ENCODE data around the gene ARHGAP25. TPM values are rescaled to one million over a fixed set of nuclear protein-coding genes. Genes with fewer than 3 reads are reported as not detected.

Gene ARHGAP25
- total RNA-seq, 3 donors from 2014 or later, result 3.1 to 8.8 (median 8.2) TPM

DNA sequence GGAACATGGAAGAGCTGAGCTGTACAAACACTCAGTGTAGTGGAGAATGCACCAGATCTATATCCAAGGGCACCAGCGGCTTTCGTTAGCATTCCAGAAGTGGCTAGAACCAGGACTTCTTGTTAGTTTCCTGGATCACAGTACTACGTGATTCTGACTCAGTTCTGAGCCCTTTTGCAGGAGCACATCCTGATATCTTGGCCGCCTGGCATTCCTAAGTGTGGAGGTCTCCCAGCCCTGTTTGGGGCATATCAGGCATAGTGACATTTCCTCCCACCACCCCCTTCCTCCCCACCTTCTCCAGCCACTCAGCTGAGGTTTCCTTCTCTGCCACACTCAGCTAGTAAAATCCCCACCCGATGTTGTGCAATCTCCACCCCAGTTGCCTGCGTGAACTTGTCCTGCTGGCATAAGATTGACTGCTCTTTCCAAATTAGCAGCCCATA, 73.2 kb downstream of the ARHGAP25 start:
- H3K36me3 ChIP-seq (ENCODE audit: low read depth), result no peaks in the 10 kb centered on the region
- peak; percentile 68 for ATAC-seq

DNA sequence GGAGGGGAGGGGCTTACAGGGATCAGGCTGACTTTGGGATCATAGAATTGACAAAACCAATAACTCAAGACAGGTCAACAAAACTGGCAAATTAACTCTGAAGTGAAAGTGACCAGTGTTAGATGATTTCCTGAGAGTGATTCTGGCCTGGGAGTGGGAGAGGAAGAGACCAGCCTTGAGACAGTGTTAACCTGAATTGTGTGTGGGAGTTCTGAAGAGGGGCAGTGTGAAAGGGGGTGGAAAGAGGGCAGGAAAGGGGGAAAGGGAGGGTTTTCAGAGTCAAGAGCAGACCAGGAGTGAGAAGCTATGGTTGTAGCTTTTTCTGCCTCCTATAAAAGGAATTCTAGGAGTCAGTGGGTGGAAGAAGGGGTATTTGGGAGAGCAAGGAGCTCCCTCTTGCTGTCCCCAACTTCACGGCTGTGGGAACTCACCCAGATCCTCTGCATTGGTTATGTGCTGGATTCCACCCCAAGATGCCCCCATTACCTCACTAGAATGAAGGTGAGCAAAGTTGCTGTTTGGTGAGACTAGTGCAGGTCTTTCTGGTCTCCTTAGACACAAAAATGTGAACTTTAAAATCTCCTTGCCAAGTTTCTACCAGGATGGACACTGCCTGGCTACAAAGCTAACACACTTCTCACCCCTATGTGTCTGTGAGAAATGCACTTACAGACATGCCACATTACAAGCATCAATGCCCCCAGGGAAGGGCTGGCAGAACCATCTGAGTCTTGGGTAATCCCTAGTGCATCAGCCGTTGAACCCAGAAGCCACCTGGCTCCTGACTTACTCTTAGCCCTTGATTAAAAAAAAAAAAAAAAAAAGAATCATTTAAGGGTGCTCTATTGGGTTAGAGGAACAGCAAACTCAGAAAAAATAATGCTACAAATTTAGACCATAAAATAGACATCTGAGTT, 75.0 kb downstream of the ARHGAP25 start:
- intact Hi-C loops (cut with DNase I, micrococcal nuclease), result no loop called here
- no peak for DNase-seq
- no peak for ATAC-seq
- Histone ChIP-seq H3K36me3 (ENCODE audit: low read depth) (no peaks in the 10 kb centered on the region), H3K4me3 (no peak overlapping the region), H3K4me1 (ENCODE audit: low read depth) (no peaks in the 10 kb centered on the region), H3K9me3 (no peaks in the 10 kb centered on the region)
- TF ChIP-seq, protein P1, sequence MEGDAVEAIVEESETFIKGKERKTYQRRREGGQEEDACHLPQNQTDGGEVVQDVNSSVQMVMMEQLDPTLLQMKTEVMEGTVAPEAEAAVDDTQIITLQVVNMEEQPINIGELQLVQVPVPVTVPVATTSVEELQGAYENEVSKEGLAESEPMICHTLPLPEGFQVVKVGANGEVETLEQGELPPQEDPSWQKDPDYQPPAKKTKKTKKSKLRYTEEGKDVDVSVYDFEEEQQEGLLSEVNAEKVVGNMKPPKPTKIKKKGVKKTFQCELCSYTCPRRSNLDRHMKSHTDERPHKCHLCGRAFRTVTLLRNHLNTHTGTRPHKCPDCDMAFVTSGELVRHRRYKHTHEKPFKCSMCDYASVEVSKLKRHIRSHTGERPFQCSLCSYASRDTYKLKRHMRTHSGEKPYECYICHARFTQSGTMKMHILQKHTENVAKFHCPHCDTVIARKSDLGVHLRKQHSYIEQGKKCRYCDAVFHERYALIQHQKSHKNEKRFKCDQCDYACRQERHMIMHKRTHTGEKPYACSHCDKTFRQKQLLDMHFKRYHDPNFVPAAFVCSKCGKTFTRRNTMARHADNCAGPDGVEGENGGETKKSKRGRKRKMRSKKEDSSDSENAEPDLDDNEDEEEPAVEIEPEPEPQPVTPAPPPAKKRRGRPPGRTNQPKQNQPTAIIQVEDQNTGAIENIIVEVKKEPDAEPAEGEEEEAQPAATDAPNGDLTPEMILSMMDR (IDR thresholded peaks at IDR 0.05), result no peak

More for the DNA sequence above, 73.2 kb downstream of the ARHGAP25 start:
- intact Hi-C loops (cut with DNase I, micrococcal nuclease), result no loop called here
- TF ChIP-seq, protein P1 (IDR thresholded peaks at IDR 0.05), result no peak
- Histone ChIP-seq H3K9me3 (no peaks in the 10 kb centered on the region), H3K4me3 (no peak overlapping the region), H3K4me1 (ENCODE audit: low read depth) (no peaks in the 10 kb centered on the region)
- peak in 1 of 3 donors; percentile 27 for DNase-seq

DNA sequence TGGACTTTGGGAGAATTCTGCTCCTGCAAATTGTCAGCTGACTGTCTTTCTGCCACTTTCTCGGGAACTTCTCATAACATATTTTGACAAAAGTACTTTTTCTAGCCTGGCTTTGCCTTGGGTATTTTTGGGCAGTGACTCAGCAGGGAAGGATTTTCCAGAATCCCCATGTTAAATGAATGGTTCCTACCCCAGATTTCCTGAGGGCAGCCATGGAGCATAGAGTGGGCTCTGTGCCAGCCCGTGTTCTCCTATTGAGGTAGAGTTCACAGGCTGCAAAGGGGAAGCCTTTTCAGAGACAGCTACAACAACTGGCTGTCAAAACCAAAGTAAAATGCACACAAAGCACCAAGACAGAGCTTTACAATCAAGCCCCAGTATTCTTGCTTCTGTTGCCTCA, 76.8 kb downstream of the ARHGAP25 start:
- no peaks in the 10 kb centered on the region for H3K9me3 ChIP-seq
- TF ChIP-seq, protein P1 (IDR thresholded peaks at IDR 0.05), result no peak
- no peaks in the 10 kb centered on the region for H3K4me1 ChIP-seq (ENCODE audit: low read depth)
- no peaks in the 10 kb centered on the region for H3K36me3 ChIP-seq (ENCODE audit: low read depth)
- no peak for DNase-seq
- ATAC-seq, result no peak
- intact Hi-C loops (cut with DNase I, micrococcal nuclease), result no loop called here
- H3K4me3 ChIP-seq, result no peak overlapping the region

DNA sequence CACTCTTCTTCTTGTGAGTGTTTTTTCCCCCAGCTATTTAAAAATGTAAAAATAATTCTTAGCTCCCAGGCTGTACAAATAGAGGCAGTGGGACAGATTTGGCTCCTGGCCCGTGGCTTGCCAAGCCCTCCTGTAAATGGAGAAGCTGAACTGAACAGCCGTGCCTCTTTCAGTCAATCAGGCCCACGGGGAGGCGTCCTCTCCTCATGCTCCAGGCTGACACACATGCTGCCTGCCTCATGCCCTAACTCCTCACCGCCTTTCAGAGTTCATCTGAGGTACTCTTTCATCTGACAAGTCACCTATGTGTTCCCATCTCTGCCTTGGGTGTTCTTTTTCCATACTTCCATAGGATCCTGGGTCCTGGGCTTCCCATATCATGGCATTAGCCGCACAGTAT, 77.6 kb downstream of the ARHGAP25 start:
- no peaks in the 10 kb centered on the region for H3K9me3 ChIP-seq
- no peak for ATAC-seq
- no peak for DNase-seq
- TF ChIP-seq, protein P1 (IDR thresholded peaks at IDR 0.05), result no peak
- H3K4me3 ChIP-seq, result no peak overlapping the region
- no peaks in the 10 kb centered on the region for H3K36me3 ChIP-seq (ENCODE audit: low read depth)
- intact Hi-C loops (cut with DNase I, micrococcal nuclease), result no loop called here
- no peaks in the 10 kb centered on the region for H3K4me1 ChIP-seq (ENCODE audit: low read depth)

DNA sequence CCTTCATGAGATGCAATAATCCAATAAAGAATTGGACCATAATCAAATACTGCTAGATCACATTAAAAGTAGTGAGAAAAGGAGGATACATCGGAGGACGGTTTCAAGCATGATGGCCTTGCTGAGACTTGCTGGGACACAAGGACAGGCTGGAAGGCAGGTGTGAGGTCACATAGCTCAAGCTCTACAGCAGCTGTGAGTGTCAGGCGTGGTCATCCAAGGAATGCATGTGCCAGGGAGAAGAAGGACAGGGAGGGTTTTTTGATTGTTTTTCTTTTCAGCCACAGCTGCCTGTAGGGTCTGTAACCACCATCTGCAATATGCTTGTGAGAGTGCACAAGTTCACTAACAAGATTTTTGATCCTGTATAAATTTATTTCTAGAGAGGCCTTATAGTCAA, 79.0 kb downstream of the ARHGAP25 start:
- intact Hi-C loops (cut with DNase I, micrococcal nuclease), result no loop called here
- DNase-seq (no peak), ATAC-seq (no peak)
- Histone ChIP-seq H3K36me3 (ENCODE audit: low read depth) (no peaks in the 10 kb centered on the region), H3K9me3 (no peaks in the 10 kb centered on the region), H3K4me1 (ENCODE audit: low read depth) (no peaks in the 10 kb centered on the region), H3K4me3 (no peak overlapping the region)
- TF ChIP-seq, protein P1 (IDR thresholded peaks at IDR 0.05), result no peak

All from mucosa of descending colon (tissue), 3 donors.